ENCODE measurements around the gene DPEP1.

DPEP1 gene

DNA sequence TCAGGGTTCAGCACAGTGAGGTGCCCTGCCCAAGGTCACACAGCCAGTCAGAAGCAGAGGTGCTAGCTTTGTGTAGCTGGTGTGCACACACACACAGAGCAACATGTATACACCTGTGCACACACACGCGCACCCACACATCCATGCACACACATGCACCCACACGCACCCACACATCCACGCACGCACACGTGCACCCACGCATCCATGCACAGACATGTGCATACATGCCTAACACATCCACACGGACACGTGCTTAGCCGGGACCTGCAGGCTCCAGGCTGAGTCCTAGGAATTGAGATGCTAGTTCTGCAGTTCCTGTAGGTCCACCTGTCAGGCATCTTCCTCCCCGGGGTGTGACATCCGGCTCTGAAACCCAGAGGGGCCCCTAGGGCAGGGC, 13.0 kb upstream of the DPEP1 start:
- no peak overlapping the region for H3K4me3 ChIP-seq (ENCODE audit: low read length)
- TF ChIP-seq, protein P1, sequence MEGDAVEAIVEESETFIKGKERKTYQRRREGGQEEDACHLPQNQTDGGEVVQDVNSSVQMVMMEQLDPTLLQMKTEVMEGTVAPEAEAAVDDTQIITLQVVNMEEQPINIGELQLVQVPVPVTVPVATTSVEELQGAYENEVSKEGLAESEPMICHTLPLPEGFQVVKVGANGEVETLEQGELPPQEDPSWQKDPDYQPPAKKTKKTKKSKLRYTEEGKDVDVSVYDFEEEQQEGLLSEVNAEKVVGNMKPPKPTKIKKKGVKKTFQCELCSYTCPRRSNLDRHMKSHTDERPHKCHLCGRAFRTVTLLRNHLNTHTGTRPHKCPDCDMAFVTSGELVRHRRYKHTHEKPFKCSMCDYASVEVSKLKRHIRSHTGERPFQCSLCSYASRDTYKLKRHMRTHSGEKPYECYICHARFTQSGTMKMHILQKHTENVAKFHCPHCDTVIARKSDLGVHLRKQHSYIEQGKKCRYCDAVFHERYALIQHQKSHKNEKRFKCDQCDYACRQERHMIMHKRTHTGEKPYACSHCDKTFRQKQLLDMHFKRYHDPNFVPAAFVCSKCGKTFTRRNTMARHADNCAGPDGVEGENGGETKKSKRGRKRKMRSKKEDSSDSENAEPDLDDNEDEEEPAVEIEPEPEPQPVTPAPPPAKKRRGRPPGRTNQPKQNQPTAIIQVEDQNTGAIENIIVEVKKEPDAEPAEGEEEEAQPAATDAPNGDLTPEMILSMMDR (IDR thresholded peaks at IDR 0.05; ENCODE audit: insufficient read depth, low read depth, low read length, missing control alignments): no peak
- peak; percentile 51 for DNase-seq (ENCODE audit: low read depth)

DNA sequence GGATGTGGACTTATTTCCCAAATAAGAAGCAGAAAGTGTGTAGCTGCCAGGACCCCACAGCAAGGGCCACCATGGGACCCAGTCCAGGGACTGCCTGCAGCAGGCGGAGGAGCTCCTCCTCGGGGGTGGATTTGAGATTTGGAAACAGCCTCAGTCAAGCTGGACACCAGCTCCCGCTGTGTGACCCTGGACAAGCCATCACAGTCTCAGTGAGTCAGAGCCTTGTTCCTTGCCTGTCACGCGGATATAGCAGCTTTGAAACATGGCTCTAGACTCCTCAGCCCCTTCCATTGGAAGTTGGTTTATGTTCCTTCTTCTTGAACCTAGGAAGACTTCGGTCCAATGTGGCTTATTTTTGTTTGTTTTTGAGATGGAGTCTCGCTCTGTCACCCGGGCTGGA, 12.5 kb upstream of the DPEP1 start:
- TF ChIP-seq, protein P1 (IDR thresholded peaks at IDR 0.05; ENCODE audit: insufficient read depth, low read depth, low read length, missing control alignments): no peak
- no peak overlapping the region for H3K4me3 ChIP-seq (ENCODE audit: low read length)
- no peak for DNase-seq (ENCODE audit: low read depth)

DNA sequence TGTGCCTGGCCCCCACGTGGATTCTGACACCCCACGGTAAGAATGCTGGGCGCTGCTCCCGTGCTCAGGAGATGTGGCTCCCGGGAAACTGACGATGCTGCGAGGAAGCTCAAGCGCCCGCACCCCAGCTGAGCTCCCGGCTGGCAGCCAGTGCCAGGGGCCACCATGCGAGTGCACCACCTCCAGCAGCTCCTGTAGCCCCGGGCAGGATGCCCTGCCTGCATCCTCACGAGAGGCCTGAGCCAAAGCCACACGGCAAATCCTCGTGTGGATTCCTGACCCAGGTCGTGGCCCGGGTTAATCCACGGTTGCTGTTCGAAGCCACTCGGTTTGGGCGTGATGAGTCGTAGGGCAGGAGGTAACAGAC, 11.6 kb upstream of the DPEP1 start:
- TF ChIP-seq, protein P1 (IDR thresholded peaks at IDR 0.05; ENCODE audit: insufficient read depth, low read depth, low read length, missing control alignments): no peak
- H3K4me3 ChIP-seq (ENCODE audit: low read length): no peak overlapping the region
- DNase-seq (ENCODE audit: low read depth): no peak

DNA sequence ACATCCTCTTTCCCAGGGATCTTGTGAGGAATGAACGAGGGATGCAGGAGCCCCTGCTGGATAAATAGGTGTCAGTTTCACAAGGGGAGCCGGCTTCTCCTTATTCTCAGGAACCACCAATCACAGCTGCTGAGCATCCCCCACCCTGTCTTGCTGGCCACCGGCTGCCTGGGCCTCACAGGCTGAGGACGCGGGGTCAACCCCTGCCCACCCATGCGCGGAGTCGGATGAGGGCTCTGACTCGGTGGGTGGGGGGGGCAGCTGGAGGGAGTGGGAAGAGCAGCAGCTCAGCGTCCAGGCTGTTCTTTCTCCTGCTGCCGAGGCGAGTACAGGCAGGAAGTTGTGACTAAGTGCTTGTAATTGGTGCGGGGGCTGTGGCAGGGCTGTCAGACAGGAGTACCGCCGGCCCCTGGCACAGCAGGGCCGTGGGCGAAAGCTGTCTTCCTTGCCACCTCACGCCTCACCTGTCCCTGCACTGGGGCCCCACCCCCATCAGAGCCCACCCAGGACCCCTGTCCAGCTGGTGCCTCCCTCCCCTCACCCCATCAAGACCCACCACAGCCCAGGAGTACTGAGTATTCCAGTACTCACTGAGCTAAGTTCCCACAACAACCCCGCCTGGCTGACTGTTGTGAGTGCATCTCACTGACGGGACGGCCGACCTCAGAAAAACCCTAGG, 11.0 kb upstream of the DPEP1 start:
- peak; percentile 93 for DNase-seq (ENCODE audit: low read depth)
- TF ChIP-seq, protein P1 (IDR thresholded peaks at IDR 0.05; ENCODE audit: insufficient read depth, low read depth, low read length, missing control alignments): no peak
- no peak overlapping the region for H3K4me3 ChIP-seq (ENCODE audit: low read length)

DNA sequence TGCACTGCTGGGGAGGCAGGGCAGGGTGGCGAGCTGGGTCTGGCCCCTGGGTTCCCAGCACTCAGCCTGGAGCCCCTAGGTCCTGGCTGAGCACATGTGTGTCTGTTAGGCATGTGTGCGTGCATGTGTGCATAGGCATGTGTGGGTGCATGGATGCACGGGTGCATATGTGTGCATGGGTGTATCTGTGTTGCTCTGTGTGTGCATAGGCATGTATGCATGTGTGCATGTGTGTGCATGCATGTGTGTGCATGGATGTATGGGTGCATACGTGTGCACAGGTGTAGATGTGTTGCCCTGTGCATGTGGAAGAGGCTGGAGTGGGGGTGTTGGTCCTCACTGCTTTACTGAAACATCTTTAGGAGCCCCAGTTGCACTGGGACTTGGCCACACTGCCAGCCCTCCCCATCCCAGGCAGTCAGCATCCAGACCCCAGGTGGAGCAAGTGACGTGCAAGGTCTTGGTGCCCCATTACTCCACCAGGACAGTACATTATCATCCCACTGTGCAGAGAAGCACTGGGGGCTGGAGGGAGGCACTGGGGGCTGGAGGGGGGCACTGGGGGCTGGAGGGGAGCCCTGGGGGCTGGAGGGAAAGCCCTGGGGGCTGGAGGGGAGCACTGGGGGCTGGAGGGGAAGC, 10.4 kb upstream of the DPEP1 start:
- DNase-seq (ENCODE audit: low read depth): no peak
- TF ChIP-seq, protein P1 (IDR thresholded peaks at IDR 0.05; ENCODE audit: insufficient read depth, low read depth, low read length, missing control alignments): no peak
- H3K4me3 ChIP-seq (ENCODE audit: low read length): no peak overlapping the region

DNA sequence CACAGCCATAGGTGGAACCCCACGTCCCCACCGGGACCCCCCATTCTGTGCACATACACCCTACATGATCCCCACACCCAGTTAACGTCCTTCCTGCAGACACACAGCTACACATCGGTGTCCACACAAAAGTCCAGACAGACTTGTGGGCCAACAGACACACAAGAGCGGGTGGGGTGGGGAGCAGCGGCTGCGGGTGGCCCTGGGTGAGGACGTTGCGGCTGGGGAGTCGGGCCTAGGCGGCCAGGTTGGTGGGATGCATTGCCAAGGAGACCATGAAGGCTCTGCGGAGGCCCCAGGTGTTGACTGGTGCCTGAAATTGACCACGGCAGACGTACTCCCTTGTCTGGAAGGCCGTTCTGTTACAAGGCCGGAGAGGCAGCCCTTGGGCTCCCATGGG, 8.7 kb upstream of the DPEP1 start:
- H3K4me3 ChIP-seq (ENCODE audit: low read length): no peak overlapping the region
- DNase-seq (ENCODE audit: low read depth): no peak
- TF ChIP-seq, protein P1 (IDR thresholded peaks at IDR 0.05; ENCODE audit: insufficient read depth, low read depth, low read length, missing control alignments): no peak

Measured in epithelial cell of esophagus (primary cell).